SKM-1 treated with dmso at 0.1 percent for 144 hours (cell line): ENCODE results near the gene HECTD4.
"Not testable (repeated sequence)": the region's sequence is repeated elsewhere in the genome, so short reads cannot be mapped to it uniquely, and the experiment has no call there.

Source experiments
- DNase-seq: peaks from one replicate; lab custom pipeline; 2025; ENCODE audit not compliant: unreplicated experiment; lab: John Stamatoyannopoulos, UW

Gene HECTD4

GRCh38 chr12:112125250-112125999, 256.8 kb downstream of the HECTD4 start, which contains the start of gene TRAFD1:
TRAFD1 (plus strand) TSS chr12:112125560; CDS start chr12:112130523, 4,963 bp downstream.
- peak; percentile 59 for DNase-seq

GRCh38 chr12:112124918-112125249, 257.3 kb downstream of the HECTD4 start:
- no peak for DNase-seq

- no peak for DNase-seq
Observed at GRCh38 chr12:112122823-112123690, 259.2 kb downstream of the HECTD4 start.

GRCh38 chr12:112121780-112122565, 260.3 kb downstream of the HECTD4 start:
- DNase-seq, result no peak

- DNase-seq, result no peak
Observed at GRCh38 chr12:112117685-112118084, 264.5 kb downstream of the HECTD4 start.

GRCh38 chr12:112116232-112117060, 265.8 kb downstream of the HECTD4 start:
- DNase-seq, result peak; percentile 62

- no peak for DNase-seq
Observed at GRCh38 chr12:112115259-112116045, 266.8 kb downstream of the HECTD4 start.

- DNase-seq, result no peak
Observed at GRCh38 chr12:112112409-112113133, 269.7 kb downstream of the HECTD4 start.

GRCh38 chr12:112111931-112112330, 270.3 kb downstream of the HECTD4 start:
- DNase-seq, result no peak

GRCh38 chr12:112110787-112111662, 271.2 kb downstream of the HECTD4 start:
- DNase-seq, result not testable (repeated sequence)
